ENCODE results near the gene SEC16B.
"Not testable (repeated sequence)": the region's sequence is repeated elsewhere in the genome, so short reads cannot be mapped to it uniquely, and the experiment has no call there.

The SEC16B gene

GRCh38 chr1:177969825-177970371, at the start of gene SEC16B:
Gene SEC16B, minus strand, starts transcription at chr1:177970058. Its CDS starts 2,077 bp downstream, at chr1:177967981.
- H3K9me3 Mint-ChIP-seq, result peaks cover 2% of the 10 kb centered on the region
- no peak for DNase-seq
- no peaks in the 10 kb centered on the region for H3K27me3 Mint-ChIP-seq
- no peak within 1 kb of the TSS for H3K4me3 Mint-ChIP-seq
- no peaks in the 10 kb centered on the region for H3K36me3 Mint-ChIP-seq (ENCODE audit: low read depth)
- H3K4me1 Mint-ChIP-seq (ENCODE audit: low read depth), result no peaks in the 10 kb centered on the region
- no peak within 1 kb of the TSS for H3K27ac Mint-ChIP-seq

- no peak for DNase-seq
- no peak overlapping the region for H3K4me3 Mint-ChIP-seq
- H3K9me3 Mint-ChIP-seq, result peaks cover 11% of the 10 kb centered on the region
- H3K27me3 Mint-ChIP-seq, result peaks cover 3% of the 10 kb centered on the region
- H3K27ac Mint-ChIP-seq, result no peak overlapping the region
- no peaks in the 10 kb centered on the region for H3K4me1 Mint-ChIP-seq (ENCODE audit: low read depth)
- H3K36me3 Mint-ChIP-seq (ENCODE audit: low read depth), result no peaks in the 10 kb centered on the region
These were observed 49.8 kb upstream of the SEC16B start for GRCh38 chr1:178019622-178020021.

- Mint-ChIP-seq H3K27ac (no peak overlapping the region), H3K27me3 (peaks cover 3% of the 10 kb centered on the region), H3K9me3 (peaks cover 11% of the 10 kb centered on the region), H3K4me1 (ENCODE audit: low read depth) (no peaks in the 10 kb centered on the region), H3K4me3 (no peak overlapping the region), H3K36me3 (ENCODE audit: low read depth) (no peaks in the 10 kb centered on the region)
- DNase-seq, result no peak
These were observed 49.4 kb upstream of the SEC16B start for GRCh38 chr1:178019208-178019607.

- Mint-ChIP-seq H3K27me3 (peaks cover 3% of the 10 kb centered on the region), H3K4me3 (no peak overlapping the region), H3K4me1 (ENCODE audit: low read depth) (no peaks in the 10 kb centered on the region), H3K9me3 (peaks cover 11% of the 10 kb centered on the region), H3K27ac (no peak overlapping the region), H3K36me3 (ENCODE audit: low read depth) (no peaks in the 10 kb centered on the region)
- DNase-seq, result no peak
These were observed 47.7 kb upstream of the SEC16B start for GRCh38 chr1:178017517-178017916.

- Mint-ChIP-seq H3K4me3 (no peak overlapping the region), H3K27ac (no peak overlapping the region), H3K27me3 (no peaks in the 10 kb centered on the region), H3K9me3 (peaks cover 4% of the 10 kb centered on the region), H3K4me1 (ENCODE audit: low read depth) (no peaks in the 10 kb centered on the region), H3K36me3 (ENCODE audit: low read depth) (no peaks in the 10 kb centered on the region)
- no peak for DNase-seq
These were observed 42.1 kb upstream of the SEC16B start for GRCh38 chr1:178011864-178012503.

GRCh38 chr1:178011465-178011828, 41.6 kb upstream of the SEC16B start:
- no peak for DNase-seq
- Mint-ChIP-seq H3K36me3 (ENCODE audit: low read depth) (no peaks in the 10 kb centered on the region), H3K4me3 (no peak overlapping the region), H3K27me3 (no peaks in the 10 kb centered on the region), H3K27ac (no peak overlapping the region), H3K9me3 (peaks cover 4% of the 10 kb centered on the region), H3K4me1 (ENCODE audit: low read depth) (no peaks in the 10 kb centered on the region)

GRCh38 chr1:178010674-178011464, 41.0 kb upstream of the SEC16B start:
- Mint-ChIP-seq H3K4me3 (no peak overlapping the region), H3K27ac (no peak overlapping the region), H3K9me3 (peaks cover 4% of the 10 kb centered on the region), H3K36me3 (ENCODE audit: low read depth) (no peaks in the 10 kb centered on the region), H3K4me1 (ENCODE audit: low read depth) (no peaks in the 10 kb centered on the region), H3K27me3 (no peaks in the 10 kb centered on the region)
- no peak for DNase-seq

GRCh38 chr1:178006043-178006442, 36.2 kb upstream of the SEC16B start:
- no peaks in the 10 kb centered on the region for H3K27me3 Mint-ChIP-seq
- no peak overlapping the region for H3K27ac Mint-ChIP-seq
- H3K4me1 Mint-ChIP-seq (ENCODE audit: low read depth), result no peaks in the 10 kb centered on the region
- H3K4me3 Mint-ChIP-seq, result no peak overlapping the region
- H3K36me3 Mint-ChIP-seq (ENCODE audit: low read depth), result no peaks in the 10 kb centered on the region
- H3K9me3 Mint-ChIP-seq, result peaks cover 4% of the 10 kb centered on the region
- DNase-seq, result no peak

GRCh38 chr1:178005450-178005849, 35.6 kb upstream of the SEC16B start:
- Mint-ChIP-seq H3K9me3 (peaks cover 4% of the 10 kb centered on the region), H3K4me3 (no peak overlapping the region), H3K4me1 (ENCODE audit: low read depth) (no peaks in the 10 kb centered on the region), H3K36me3 (ENCODE audit: low read depth) (no peaks in the 10 kb centered on the region), H3K27me3 (no peaks in the 10 kb centered on the region), H3K27ac (no peak overlapping the region)
- no peak for DNase-seq

GRCh38 chr1:178004926-178005391, 35.1 kb upstream of the SEC16B start:
- H3K27ac Mint-ChIP-seq, result no peak overlapping the region
- H3K9me3 Mint-ChIP-seq, result peaks cover 4% of the 10 kb centered on the region
- no peaks in the 10 kb centered on the region for H3K36me3 Mint-ChIP-seq (ENCODE audit: low read depth)
- no peaks in the 10 kb centered on the region for H3K4me1 Mint-ChIP-seq (ENCODE audit: low read depth)
- H3K27me3 Mint-ChIP-seq, result no peaks in the 10 kb centered on the region
- DNase-seq, result no peak
- no peak overlapping the region for H3K4me3 Mint-ChIP-seq

GRCh38 chr1:177998696-177999631, 29.1 kb upstream of the SEC16B start:
- no peak for DNase-seq
- H3K36me3 Mint-ChIP-seq (ENCODE audit: low read depth), result no peaks in the 10 kb centered on the region
- H3K27me3 Mint-ChIP-seq, result no peaks in the 10 kb centered on the region
- H3K27ac Mint-ChIP-seq, result no peak overlapping the region
- H3K4me3 Mint-ChIP-seq, result no peak overlapping the region
- no peaks in the 10 kb centered on the region for H3K4me1 Mint-ChIP-seq (ENCODE audit: low read depth)
- no peaks in the 10 kb centered on the region for H3K9me3 Mint-ChIP-seq

GRCh38 chr1:177996957-177997356, 27.1 kb upstream of the SEC16B start:
- DNase-seq, result no peak
- no peak overlapping the region for H3K27ac Mint-ChIP-seq
- H3K27me3 Mint-ChIP-seq, result no peaks in the 10 kb centered on the region
- no peaks in the 10 kb centered on the region for H3K4me1 Mint-ChIP-seq (ENCODE audit: low read depth)
- no peaks in the 10 kb centered on the region for H3K36me3 Mint-ChIP-seq (ENCODE audit: low read depth)
- H3K9me3 Mint-ChIP-seq, result peaks cover 3% of the 10 kb centered on the region
- H3K4me3 Mint-ChIP-seq, result no peak overlapping the region

- no peak for DNase-seq
- H3K4me3 Mint-ChIP-seq, result no peak overlapping the region
- peaks cover 3% of the 10 kb centered on the region for H3K9me3 Mint-ChIP-seq
- H3K27me3 Mint-ChIP-seq, result no peaks in the 10 kb centered on the region
- H3K27ac Mint-ChIP-seq, result no peak overlapping the region
- H3K36me3 Mint-ChIP-seq (ENCODE audit: low read depth), result no peaks in the 10 kb centered on the region
- no peaks in the 10 kb centered on the region for H3K4me1 Mint-ChIP-seq (ENCODE audit: low read depth)
These were observed 25.5 kb upstream of the SEC16B start for GRCh38 chr1:177995369-177995768.

GRCh38 chr1:177986281-177986680, 16.4 kb upstream of the SEC16B start:
- H3K4me3 Mint-ChIP-seq; H3K27ac Mint-ChIP-seq; DNase-seq; H3K36me3 Mint-ChIP-seq (ENCODE audit: low read depth); H3K27me3 Mint-ChIP-seq; H3K4me1 Mint-ChIP-seq (ENCODE audit: low read depth): not testable (repeated sequence)
- peaks cover 11% of the 10 kb centered on the region for H3K9me3 Mint-ChIP-seq

Measured in activated T-cell treated with anti-CD3 and anti-CD28 coated beads, Interleukin-2, amount 50 U/mL, for 24 hours (primary cell).